Gastroesophageal sphincter (tissue), 4 donors: ENCODE results near the gene ITGAL. TPM values are rescaled to one million over a fixed set of nuclear protein-coding genes. Genes with fewer than 3 reads are reported as not detected.

Experiments used
- ATAC-seq: fragments of 150-250 bp; one replicate; pipeline ENCODE4 v1.9.1; 2016; ENCODE audit warnings: mild to moderate bottlenecking, moderate library complexity
- H3K27ac ChIP-seq, 4 donors: fragments of 200-600 bp; sonication (generic) in 3 of 4; 1 replicate in 3 of 4; 2 replicates in 1 of 4; pipeline ENCODE4 v1.5.1; 2016 to 2019
- H3K27me3 ChIP-seq: fragments of 200-600 bp; sonication (generic); one replicate; pipeline ENCODE4 v1.5.1; 2019
- H3K36me3 ChIP-seq, 2 donors: fragments of 200-600 bp; sonication (generic); one replicate each; pipeline ENCODE4 v1.5.1; 2019; ENCODE audit warnings: control low read depth in 1 of 2
- H3K4me1 ChIP-seq, 3 donors: fragments of 200-600 bp; sonication (generic); 1 replicate in 2 of 3; 2 replicates in 1 of 3; pipeline ENCODE4 v1.5.1; 2016 to 2019; ENCODE audit warnings: control low read depth in 2 of 3
- H3K4me3 ChIP-seq, 2 donors: fragments of 200-600 bp; sonication (generic); one replicate each; pipeline ENCODE4 v1.5.1; 2019; ENCODE audit warnings: mild to moderate bottlenecking in 1 of 2, moderate library complexity in 1 of 2
- H3K9me3 ChIP-seq, 3 donors: fragments of 200-600 bp; sonication (generic); one replicate each; pipeline ENCODE4 v1.5.1; 2017 to 2019; ENCODE audit warnings: control low read depth in 2 of 3
- CTCF ChIP-seq, 4 experiments: fragments of 200-600 bp in 2 of 4; fragments of 450-650 bp in 2 of 4; sonication (generic) in 1 of 4; IDR thresholded peaks; one replicate each; pipeline ENCODE4 v1.5.1; 2017 to 2019; ENCODE audit warnings: antibody characterized with exemption in 4 of 4, mild to moderate bottlenecking in 2 of 4, moderate library complexity in 2 of 4
- EP300 ChIP-seq: sonication (generic); formaldehyde crosslinking; IDR thresholded peaks from one replicate; pipeline ENCODE4 v1.6.1; 2017; ENCODE audit warnings: antibody characterized with exemption, mild to moderate bottlenecking
- POLR2A ChIP-seq, 2 donors: fragments of 450-650 bp; IDR thresholded peaks; one replicate each; pipeline ENCODE4 v1.6.1; 2017; ENCODE audit warnings: antibody characterized with exemption in 2 of 2, mild to moderate bottlenecking in 2 of 2, moderate library complexity in 1 of 2
- POLR2AphosphoS5 ChIP-seq: sonication (generic); formaldehyde crosslinking; IDR thresholded peaks from one replicate; pipeline ENCODE4 v1.6.1; 2017; ENCODE audit warnings: antibody characterized with exemption
- whole genome bisulfite sequencing, 2 donors: methylation state at CpG; one replicate each; pipeline ENCODE4 v1.1.5; 2018; ENCODE audit warnings: low coverage in 1 of 2; 5-methylcytosine and 5-hydroxymethylcytosine counted together
- total RNA-seq, 4 donors: library from RNA; depleted of rRNA; stranded (reverse); fragments of >200 nt; gene quantifications; one replicate each; pipeline ENCODE4 v1.1.0, GENCODE V29; 2016

The ITGAL gene
- total RNA-seq, 4 donors from 2014 or later: 0.30 to 4.2 (median 0.97) TPM

GRCh38 chr16:30478766-30479478, 6.4 kb downstream of the ITGAL start:
- peaks cover 35% of the 10 kb centered on the region for H3K27me3 ChIP-seq
- no peak overlapping the region for H3K4me3 ChIP-seq
- WGBS, 2 donors: 80 to 83% methylated on average over 6 to 8 of the region's 12 CpGs
- no peaks in the 10 kb centered on the region for H3K4me1 ChIP-seq
- no peaks in the 10 kb centered on the region for H3K9me3 ChIP-seq
- ATAC-seq: no peak
- H3K36me3 ChIP-seq: no peaks in the 10 kb centered on the region
- TF ChIP-seq EP300 (no peak), CTCF (IDR thresholded peaks at IDR 0.05) (no peak), POLR2A (IDR thresholded peaks at IDR 0.05) (no peak), POLR2AphosphoS5 (no peak)
- H3K27ac ChIP-seq: no peak overlapping the region

GRCh38 chr16:30481381-30481780, 8.8 kb downstream of the ITGAL start:
- H3K4me1 ChIP-seq: no peaks in the 10 kb centered on the region
- 81 to 91% methylated on average over 3 to 5 of the region's 5 CpGs for WGBS, 2 donors
- no peaks in the 10 kb centered on the region for H3K9me3 ChIP-seq
- ATAC-seq: no peak
- no peaks in the 10 kb centered on the region for H3K36me3 ChIP-seq
- no peak for TF ChIP-seq POLR2AphosphoS5
- no peak for TF ChIP-seq POLR2A (IDR thresholded peaks at IDR 0.05)
- no peak for TF ChIP-seq CTCF (IDR thresholded peaks at IDR 0.05)
- TF ChIP-seq EP300: no peak
- no peak overlapping the region for H3K4me3 ChIP-seq
- peaks cover 15% of the 10 kb centered on the region for H3K27me3 ChIP-seq
- H3K27ac ChIP-seq: no peak overlapping the region

DNA sequence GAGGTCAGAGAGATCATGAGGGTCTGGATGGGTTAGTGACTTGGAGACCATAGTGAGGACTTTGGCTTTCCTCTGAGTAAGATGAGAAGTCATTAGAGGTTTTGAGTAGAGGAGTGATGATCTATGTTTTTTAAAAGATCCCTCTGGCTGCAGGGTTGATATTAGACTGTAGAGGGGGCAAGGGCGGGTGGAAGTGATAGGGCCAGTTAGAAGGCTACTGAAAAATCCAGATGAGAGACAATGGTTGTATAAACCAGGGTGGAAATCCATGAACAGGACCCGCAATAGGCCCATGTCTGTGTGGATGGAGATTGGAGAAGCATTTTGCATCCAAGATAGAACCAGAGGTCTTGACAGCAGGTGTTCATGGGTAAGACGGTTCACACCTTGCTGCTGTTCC, 9.8 kb downstream of the ITGAL start:
- ATAC-seq: no peak
- peaks cover 11% of the 10 kb centered on the region for H3K27me3 ChIP-seq
- no peak overlapping the region for H3K27ac ChIP-seq
- TF ChIP-seq CTCF (IDR thresholded peaks at IDR 0.05) (no peak), EP300 (no peak), POLR2A (IDR thresholded peaks at IDR 0.05) (no peak)
- H3K9me3 ChIP-seq: no peaks in the 10 kb centered on the region
- H3K4me1 ChIP-seq: no peaks in the 10 kb centered on the region
- no peak overlapping the region for H3K4me3 ChIP-seq
- H3K36me3 ChIP-seq: no peaks in the 10 kb centered on the region
- WGBS, 2 donors: 70 to 89% methylated on average over 3 of the region's 3 CpGs

- ATAC-seq: no peak
- Histone ChIP-seq H3K27ac (no peak overlapping the region), H3K27me3 (peaks cover 19% of the 10 kb centered on the region), H3K4me3 (no peak overlapping the region), H3K4me1 (no peaks in the 10 kb centered on the region), H3K36me3 (no peaks in the 10 kb centered on the region), H3K9me3 (no peaks in the 10 kb centered on the region)
- no peak for TF ChIP-seq POLR2AphosphoS5
- TF ChIP-seq CTCF (IDR thresholded peaks at IDR 0.05): no peak
- no peak for TF ChIP-seq POLR2A (IDR thresholded peaks at IDR 0.05)
- TF ChIP-seq EP300: no peak
Observed at GRCh38 chr16:30484887-30485286, 12.3 kb downstream of the ITGAL start.

- Histone ChIP-seq H3K9me3 (no peaks in the 10 kb centered on the region), H3K4me3 (no peak overlapping the region), H3K36me3 (no peaks in the 10 kb centered on the region), H3K27ac (no peak overlapping the region), H3K27me3 (peaks cover 19% of the 10 kb centered on the region), H3K4me1 (no peaks in the 10 kb centered on the region)
- 84 to 100% methylated on average over 4 to 5 of the region's 7 CpGs for WGBS, 2 donors
- ATAC-seq: no peak
- TF ChIP-seq EP300 (no peak), POLR2AphosphoS5 (no peak), POLR2A (IDR thresholded peaks at IDR 0.05) (no peak), CTCF (IDR thresholded peaks at IDR 0.05) (no peak)
Observed at GRCh38 chr16:30485818-30486436, 13.4 kb downstream of the ITGAL start.
